Posterior vena cava (tissue), 2 donors: ENCODE data around the gene GALR2. TPM values are rescaled to one million over a fixed set of nuclear protein-coding genes. Genes with fewer than 3 reads are reported as not detected.
"Not testable (repeated sequence)": the region's sequence is repeated elsewhere in the genome, so short reads cannot be mapped to it uniquely, and the experiment has no call there.

Experiments used
- DNase-seq: peaks from one replicate; pipeline ENCODE4 v3.0.0-alpha.2; 2020; ENCODE audit warnings: low spot score
- intact Hi-C, 2 donors: fragments of 100-400 bp; cut with DNase I; formaldehyde crosslinking; loops; one replicate each; pipeline versions ENCODE4 v1.14.1 to v1.14.2; 2022 to 2023
- long read RNA-seq, 2 donors: library from polyadenylated mRNA; unstranded; transcript quantifications; one replicate each; pipeline ENCODE4 v2.0.0, GENCODE V29; 2020 to 2021
- total RNA-seq, 2 donors: library from RNA; stranded (reverse); fragmentation: NEBNext Ultra II Directional; extraction: Animal tissue kit (Norgen Biotek cat#: 25700); gene quantifications; one replicate each; pipeline ENCODE4 v1.2.1, GENCODE V29; 2021
- donor health status: DM: yes; HTN: yes; CAD: no.
- donor health status: DM: yes; HTN: yes; CAD: no.

Gene GALR2, protein sequence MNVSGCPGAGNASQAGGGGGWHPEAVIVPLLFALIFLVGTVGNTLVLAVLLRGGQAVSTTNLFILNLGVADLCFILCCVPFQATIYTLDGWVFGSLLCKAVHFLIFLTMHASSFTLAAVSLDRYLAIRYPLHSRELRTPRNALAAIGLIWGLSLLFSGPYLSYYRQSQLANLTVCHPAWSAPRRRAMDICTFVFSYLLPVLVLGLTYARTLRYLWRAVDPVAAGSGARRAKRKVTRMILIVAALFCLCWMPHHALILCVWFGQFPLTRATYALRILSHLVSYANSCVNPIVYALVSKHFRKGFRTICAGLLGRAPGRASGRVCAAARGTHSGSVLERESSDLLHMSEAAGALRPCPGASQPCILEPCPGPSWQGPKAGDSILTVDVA
- total RNA-seq, result not detected
- long read RNA-seq, donor 1, result 0 reads
- long read RNA-seq, donor 2, result 0 reads

DNA sequence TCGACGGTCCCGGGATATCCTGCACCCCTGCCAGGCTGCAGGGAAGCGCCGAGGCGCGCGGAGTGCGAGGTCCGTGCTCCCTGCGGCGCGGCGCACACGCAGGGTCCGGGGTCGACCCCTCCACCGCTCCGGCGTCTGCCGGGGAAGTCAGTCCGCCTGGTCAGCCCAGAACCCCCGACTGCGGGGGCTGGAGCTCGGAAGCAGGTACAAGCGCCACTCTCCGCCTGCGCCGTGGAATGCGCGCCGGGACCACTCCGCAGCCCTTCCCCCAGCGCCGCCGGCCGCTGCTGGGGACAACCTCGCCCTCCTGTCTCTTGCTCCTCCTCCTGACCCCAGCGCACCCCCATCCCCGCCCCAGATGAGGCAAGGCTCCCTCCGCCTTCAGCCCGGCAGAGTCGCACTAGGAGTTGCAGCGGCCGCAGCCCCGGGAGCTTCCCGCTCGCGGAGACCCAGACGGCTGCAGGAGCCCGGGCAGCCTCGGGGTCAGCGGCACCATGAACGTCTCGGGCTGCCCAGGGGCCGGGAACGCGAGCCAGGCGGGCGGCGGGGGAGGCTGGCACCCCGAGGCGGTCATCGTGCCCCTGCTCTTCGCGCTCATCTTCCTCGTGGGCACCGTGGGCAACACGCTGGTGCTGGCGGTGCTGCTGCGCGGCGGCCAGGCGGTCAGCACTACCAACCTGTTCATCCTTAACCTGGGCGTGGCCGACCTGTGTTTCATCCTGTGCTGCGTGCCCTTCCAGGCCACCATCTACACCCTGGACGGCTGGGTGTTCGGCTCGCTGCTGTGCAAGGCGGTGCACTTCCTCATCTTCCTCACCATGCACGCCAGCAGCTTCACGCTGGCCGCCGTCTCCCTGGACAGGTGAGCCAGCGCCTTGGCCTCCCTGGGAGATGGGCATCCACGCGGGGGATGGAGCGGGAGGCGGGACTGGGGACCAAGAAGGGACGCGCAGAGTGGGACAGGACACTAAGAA, at the start of gene GALR2:
Gene GALR2, plus strand, starts transcription at position 392 of the 974 bp plus-strand sequence. Its CDS starts 103 bp downstream, at position 495.
- intact Hi-C loops, result no loop called here
- DNase-seq, result no peak

DNA sequence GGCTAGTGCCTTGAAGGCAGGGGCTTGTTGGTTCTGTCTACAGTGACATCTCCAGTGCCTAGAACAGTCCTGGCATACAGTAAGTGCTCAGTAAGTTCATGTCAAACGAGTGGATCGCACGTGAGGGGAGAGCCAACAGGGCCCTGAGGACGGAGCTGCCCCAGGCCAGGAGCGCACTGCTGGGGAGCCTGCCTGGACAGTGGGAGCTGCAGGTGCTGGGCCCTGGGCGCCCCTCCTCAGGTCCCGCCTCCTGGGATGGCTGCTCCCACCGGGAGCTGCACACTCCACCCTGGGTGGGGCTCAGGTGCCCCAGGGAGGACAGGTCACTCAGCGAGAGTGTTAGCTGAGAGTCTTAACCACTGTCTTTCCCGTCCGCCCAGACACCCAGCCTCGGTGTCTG, 49.3 kb upstream of the GALR2 start:
- intact Hi-C loops, result no loop called here
- no peak for DNase-seq

DNA sequence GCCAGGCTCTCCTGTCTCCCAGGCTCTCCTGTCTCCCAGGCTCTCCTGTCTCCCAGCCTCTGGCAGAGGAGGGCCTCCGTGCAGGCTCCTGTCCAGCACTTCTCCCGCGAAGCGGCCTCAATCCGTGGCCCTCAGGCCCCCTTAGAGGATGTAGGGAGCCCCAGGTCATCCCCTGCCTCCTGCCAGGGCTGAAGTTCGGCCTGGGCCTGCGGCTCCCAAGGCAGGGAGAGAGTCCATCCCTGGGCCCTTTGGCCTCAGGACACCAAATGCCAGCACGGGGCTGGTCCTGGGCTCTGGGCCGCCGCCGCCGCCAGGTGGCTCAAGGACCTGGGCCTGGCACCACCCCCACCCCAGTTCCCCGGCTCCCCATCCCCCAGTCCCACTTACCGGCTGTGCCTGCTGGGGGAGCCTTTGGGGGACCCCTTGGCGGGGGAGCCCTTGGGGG, 47.8 kb upstream of the GALR2 start:
- intact Hi-C loops, result no loop called here
- no peak for DNase-seq

DNA sequence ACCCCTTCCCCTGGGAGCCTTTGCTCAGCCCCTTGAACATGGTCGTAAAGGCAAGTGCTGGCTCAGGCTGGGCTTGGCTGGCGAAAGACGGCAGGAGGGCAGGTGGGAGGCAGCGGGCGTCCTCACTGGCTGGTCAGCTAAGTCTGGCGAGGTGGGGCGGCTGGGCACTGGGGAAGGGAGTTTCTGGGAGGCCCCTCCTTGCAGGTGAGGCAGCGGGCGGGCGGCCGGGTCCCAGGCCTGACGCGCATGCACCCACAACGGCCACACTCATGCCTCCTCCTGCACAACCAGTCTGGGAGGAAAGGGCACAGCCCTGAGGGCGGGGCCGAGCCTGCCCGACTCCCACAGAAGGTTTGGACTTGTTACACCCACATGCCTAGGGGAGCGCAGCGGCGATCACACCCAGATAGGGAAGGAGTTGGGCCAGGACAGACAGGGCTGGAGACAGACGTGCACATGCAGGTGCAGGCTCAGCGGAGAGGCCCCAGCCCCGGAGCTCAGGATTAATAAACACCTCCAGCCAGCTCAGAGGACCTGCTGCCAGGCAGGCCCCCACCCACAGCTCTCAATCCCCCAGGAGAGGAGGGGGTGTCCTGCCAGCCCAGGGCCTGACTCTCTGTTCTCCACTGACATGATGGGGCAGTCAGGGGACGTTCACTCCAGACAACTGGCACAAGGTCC, 47.3 kb upstream of the GALR2 start, which contains the start of gene EVPL:
Gene EVPL, minus strand, starts transcription at position 148 of the 681 bp plus-strand sequence. Its CDS starts 108 bp downstream, at position 40.
- no peak for DNase-seq
- intact Hi-C loops, result no loop called here

DNA sequence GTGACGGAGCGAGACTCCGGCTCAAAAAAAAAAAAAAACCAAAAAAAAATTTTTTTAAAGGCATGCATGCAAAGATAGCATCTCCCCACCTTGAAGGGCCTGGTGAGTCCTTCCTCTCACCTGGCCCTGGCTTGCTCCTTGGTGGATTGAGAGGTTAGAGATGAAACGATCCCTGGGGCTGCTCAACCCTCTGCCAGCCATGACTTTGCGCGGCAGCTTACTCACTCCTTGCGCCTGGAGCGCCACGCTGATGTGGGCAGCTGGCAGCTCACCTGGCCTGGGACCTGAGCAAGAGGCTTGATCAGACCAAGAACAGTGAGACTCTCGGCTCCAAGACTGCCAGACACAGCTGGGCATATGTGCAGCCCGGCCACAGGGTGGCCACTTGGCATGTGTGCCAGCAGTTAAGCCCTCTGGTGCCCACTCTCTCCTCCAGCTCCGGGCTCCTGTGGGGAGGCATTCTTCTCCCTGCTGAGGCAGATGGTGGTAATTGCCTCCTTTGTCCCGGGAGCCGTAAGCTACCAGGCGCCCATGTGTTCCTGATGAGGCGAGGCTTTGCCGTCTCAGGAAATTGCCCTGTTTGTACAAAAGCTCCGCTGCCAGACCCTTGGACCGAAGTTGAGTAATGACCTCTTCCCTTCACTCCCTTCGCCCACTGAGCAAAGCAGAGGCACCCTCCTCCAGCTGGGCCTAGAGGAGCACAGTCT, 42.4 kb upstream of the GALR2 start:
- no peak for DNase-seq
- intact Hi-C loops, result loop anchor here in 1 of 2 donors (5.0 kb wide), 1 partner anchor 790 kb away; no protein-coding TSS in a partner anchor

DNA sequence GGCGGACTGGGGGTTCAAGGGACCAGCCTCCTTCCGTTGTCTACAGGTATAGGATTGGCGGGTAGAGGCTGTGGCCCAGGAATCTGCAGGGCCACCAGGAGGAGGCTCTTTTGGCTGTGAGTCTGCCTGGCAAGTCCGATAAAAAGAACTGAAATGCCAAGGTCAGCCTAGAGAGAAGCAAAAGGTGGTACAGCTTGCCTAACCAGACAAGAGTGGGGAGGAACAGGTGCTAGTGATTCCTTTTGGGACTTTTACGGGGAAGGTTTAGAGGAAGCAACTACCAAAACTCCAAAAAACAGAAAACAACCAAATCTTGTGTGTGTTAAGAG, 41.8 kb upstream of the GALR2 start:
- intact Hi-C loops, result loop anchor here in 1 of 2 donors (5.0 kb wide), 1 partner anchor 790 kb away; no protein-coding TSS in a partner anchor
- no peak for DNase-seq

DNA sequence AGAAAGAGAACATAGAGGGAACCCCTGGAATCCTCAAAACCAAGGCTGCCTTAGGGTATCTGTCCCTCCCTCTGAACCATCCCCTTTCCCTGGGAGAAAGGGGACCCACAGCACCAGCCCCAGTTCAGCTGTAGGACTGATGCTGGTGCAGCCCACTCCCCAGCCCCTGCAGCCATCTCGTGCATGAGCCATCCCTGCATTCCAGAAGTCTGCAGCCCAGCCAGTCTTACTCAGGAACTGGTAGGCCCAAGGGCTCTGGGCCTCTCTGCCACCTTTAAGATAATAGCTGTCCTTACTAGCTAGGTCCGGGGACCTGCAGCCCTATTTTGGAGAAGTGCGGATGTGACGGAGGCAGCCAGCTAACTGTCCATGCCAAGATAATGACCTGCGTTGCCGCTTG, 41.4 kb upstream of the GALR2 start:
- intact Hi-C loops, result loop anchor here in 1 of 2 donors (5.0 kb wide), 1 partner anchor 789 kb away; no protein-coding TSS in a partner anchor

DNA sequence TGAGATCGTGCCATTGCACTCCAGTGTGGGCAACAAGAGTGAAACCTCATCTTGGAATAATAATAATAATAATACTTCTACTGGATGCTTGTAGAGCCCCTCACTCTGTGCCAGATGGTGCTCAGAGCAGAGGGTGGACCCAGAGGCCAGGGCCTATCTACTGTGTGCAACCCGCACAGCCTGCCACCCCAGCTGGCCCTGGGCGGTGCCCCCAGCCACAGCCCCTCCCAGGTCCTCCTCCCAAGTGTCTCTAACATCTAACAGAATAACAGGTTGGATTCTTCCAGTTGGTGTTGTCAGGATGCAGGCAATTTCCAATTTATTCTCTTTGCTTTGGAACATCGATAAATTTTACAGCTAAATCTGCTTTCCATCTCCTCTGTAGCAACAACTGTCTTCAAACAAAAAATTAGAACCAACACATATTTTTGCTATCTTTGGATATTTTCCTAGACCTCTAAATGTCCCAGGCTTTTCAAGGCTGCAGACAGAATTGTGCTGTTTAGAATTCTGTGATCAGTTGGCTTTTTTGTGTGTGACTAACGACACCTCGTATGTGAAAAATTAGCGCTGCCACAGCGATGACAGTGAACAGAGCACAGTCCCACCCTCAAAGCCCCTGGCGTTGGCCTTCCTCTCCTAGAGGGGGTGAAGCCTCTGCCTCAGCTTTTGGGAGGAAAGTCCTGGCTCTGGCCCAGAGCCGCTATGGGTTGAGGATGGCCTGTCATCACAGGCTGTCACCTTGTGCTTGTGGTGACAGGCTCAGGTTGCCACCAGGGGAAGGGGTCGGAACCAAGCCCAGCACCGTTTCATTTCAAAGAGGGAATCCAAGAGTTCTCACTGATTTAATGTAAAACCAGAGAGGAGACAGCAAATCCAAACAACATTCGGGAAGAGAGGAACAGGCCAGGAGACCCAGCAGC, 39.9 kb upstream of the GALR2 start:
- intact Hi-C loops, result loop anchor here in 1 of 2 donors (5.0 kb wide), 1 partner anchor 788 kb away; no protein-coding TSS in a partner anchor
- no peak for DNase-seq

More for the DNA sequence above, 41.4 kb upstream of the GALR2 start:
- no peak for DNase-seq

DNA sequence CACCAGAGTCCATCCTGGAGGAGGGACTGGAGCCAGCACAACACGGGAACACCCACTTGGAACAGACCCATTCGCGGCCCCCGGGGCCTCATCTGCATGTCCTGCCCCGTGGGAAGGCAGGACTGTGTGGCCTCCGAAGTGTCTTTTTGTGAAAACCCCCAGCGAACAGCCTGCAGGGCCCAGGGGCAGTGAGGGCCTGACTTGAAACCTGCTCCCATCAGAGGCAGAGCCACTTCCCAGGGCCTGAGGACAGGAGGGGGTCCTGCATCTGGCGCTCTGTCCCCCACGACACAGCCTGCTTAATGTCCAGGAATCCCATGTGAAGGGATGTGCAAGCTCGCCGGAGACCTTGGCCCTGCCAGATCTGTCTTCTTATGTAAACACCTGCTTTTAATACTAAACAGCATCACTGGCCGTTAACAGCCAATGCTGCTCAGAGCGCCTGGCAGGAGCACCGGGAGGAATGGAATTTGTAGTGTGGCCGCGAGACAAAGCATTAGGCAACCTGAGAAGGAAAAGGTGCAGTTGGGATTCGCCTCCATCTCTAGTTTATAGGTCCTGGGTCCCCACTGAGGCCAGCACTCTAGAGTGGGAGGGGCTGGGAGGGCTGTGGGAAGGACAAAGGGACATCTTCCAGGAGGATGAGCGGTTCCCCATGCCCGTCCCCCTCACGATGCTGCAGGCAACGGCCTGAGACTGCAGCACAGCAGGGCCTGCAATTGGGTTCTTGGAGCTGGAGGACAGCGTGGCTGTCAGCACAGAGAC, 37.9 kb upstream of the GALR2 start:
- no peak for DNase-seq
- intact Hi-C loops, result no loop called here

DNA sequence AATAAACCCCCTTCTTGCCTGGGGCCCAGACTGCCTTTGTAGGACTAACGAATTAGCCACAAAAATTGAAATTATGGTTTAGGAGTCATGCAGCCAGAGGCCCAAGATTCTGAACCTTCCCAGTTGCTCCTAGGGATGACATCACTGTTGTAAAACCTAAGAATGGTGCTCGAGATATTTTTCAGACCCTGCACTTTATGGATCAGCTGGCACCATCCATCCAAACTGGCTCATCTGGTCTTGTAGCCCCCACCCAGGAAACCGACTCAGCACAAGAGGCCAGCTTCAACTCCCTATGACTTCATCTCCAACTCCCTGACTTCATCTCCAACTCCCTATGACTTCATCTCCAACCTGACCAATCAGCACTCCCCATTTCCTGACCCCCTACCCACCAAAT, 36.5 kb upstream of the GALR2 start:
- DNase-seq, result no peak
- intact Hi-C loops, result no loop called here

DNA sequence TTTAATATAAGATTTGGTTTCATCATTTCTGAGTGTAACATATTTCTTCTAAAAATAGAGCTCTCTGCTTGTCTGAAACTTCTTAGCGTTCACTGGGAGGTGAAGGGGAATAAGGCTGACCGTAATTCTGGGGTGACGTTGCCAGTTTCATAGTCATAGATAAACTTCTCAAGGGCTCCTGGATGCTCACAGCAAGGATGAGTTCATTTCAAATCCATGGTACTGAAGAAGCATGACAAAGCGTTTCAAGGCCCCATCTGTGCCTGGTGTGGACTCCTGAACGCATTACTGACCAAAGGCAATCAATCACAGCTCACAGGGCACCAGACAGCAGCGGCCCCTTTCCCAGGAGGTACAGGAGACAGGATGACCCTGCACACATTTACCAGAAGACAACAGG, 35.5 kb upstream of the GALR2 start:
- intact Hi-C loops, result no loop called here
- DNase-seq, result no peak

DNA sequence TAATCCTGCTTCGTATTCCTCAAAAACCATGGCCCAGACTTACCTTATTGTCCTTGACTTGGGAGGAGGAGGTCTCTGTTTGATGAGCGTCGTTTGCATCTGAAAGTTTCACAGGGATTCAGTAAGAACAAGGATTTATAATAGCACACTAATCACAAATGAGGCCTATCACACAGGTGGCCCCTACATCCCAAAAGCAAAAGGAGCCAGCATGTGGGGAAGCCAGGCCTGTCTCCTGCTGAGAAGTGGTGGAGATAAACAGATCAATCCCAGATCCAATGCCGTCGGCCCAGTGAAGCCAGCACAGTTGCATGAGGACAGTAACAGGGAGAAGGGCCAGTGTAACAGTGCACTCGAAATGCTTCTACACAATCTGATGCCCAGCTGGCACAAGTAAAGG, 34.2 kb upstream of the GALR2 start:
- intact Hi-C loops, result no loop called here
- no peak for DNase-seq

DNA sequence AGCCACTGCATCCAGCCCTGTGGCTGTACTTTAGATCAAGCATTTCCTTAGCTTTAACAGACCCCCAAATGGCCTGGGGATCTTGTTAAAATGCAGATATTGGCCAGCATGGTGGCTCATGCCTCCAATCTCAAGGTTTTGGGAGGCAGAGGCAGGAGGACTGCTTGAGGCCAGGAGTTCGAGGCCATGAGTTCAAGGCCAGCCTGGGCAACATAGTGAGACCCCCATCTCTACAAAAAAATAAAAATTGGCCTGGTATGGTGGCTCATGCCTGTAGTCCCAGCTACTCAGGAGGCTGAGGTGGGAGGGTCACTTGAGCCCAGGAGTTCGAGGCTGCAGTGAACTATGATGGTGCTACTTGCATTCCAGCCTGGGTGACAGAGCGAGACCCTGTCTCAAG, 31.7 kb upstream of the GALR2 start:
- intact Hi-C loops, DNase-seq: not testable (repeated sequence)

DNA sequence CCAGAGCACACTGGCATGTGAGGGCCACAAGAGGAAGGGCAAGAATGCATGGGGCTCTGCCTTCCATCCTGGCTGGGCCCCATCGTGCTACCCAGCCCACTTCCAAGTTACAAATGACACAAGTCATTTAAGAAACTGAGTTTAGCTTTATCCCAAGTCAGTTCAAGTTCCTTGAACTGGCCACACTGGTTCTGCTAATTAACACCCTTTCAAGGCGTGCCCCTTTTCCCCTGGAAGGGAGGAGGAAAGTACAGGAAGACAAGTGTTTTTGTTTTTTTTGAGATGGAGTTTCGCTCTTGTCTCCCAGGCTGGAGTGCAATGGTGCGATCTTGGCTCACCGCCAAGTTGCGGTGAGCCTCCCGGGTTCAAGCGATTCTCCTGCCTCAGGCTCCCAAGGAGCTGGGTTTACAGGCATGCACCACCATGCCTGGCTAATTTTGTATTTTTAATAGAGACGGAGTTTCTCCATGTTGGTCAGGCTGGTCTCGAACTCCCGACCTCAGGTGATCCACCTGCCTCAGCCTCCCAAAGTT, 30.0 kb upstream of the GALR2 start:
- intact Hi-C loops, DNase-seq: not testable (repeated sequence)

DNA sequence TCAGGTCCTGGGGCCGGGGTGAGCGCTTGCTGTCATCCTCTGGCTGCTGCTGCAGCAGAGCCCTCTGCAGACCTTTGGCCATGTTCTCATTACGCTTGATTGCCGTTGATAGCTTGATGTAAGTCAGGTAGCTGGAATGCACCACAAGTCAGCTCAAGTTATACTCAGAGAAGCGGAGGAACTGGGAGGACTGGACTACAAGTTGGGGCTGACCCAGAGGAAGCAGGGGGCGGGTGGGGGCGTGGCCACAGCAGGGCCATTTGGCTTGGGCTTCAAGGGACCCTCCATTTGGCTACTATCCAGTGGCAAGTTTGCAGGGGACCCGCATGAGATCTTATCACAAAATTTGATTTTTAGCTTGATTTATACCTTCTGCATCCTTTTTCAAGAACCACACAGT, 28.5 kb upstream of the GALR2 start:
- intact Hi-C loops, result no loop called here

DNA sequence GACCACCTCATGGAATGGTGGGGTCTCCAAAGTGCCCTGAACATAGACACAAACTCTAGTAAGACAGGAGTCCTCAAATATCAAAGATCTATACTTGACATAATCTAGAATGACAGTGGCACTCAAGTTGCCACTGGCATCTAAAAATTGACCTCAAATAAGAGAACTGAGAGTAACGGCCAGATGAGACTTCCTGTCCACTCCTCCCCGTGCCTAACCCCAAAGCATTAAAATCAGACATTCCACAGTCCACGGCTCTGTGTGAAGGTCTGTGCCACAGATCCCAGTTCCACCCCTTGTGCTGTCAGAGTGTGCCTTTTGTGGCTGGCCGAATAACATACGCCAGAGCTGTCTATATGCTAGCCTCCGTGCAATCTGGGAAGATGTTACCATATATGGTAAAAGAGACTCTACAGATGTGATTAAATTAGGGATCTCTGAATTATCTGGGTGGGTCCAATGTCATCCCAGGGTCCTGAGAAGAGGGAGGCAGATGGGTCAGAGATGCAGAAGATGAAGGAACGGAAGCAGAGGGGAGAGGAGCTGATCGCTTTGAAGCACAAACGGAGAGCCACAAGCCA, 26.5 kb upstream of the GALR2 start:
- DNase-seq, result no peak
- intact Hi-C loops, result no loop called here

More for the DNA sequence above, 28.5 kb upstream of the GALR2 start:
- no peak for DNase-seq
